K562 (cell line): ENCODE measurements around the gene OR2H2. TPM values are rescaled to one million over a fixed set of nuclear protein-coding genes. Genes with fewer than 3 reads are reported as not detected.

Experiments used
- CXXC5 ChIP-seq: fragments of 250-450 bp; sonication (Bioruptor Pico); IDR thresholded peaks from 2 replicates; pipeline ENCODE4 v1.8.0; 2022; ENCODE audit warnings: inconsistent platforms, mild to moderate bottlenecking, moderate library complexity
- E2F4 ChIP-seq: sonication (generic); formaldehyde crosslinking; IDR thresholded peaks from 2 replicates; pipeline ENCODE4 v1.8.0; 2022; ENCODE audit warnings: mild to moderate bottlenecking, low read depth, missing genetic modification reagents
- EHMT2 ChIP-seq: fragments of 450-650 bp; IDR thresholded peaks from 2 replicates; pipeline ENCODE4 v1.6.1; 2018; ENCODE audit warnings: antibody characterized with exemption
- ESRRA ChIP-seq: fragments of 450-650 bp; IDR thresholded peaks from 2 replicates; pipeline ENCODE4 v1.6.1; 2014; ENCODE audit warnings: low read depth, mild to moderate bottlenecking, moderate library complexity, borderline replicate concordance
- HDAC1 ChIP-seq, 2 experiments: fragments of 450-650 bp; IDR thresholded peaks; 2 replicates each; pipeline ENCODE4 v1.6.1; 2016 to 2017; ENCODE audit warnings: inconsistent platforms in 1 of 2, mild to moderate bottlenecking in 1 of 2, moderate library complexity in 1 of 2
- KAT7 ChIP-seq: sonication (generic); formaldehyde crosslinking; IDR thresholded peaks from 2 replicates; pipeline ENCODE4 v1.8.0; 2022; ENCODE audit warnings: missing genetic modification reagents, mild to moderate bottlenecking, borderline replicate concordance
- KLF13 ChIP-seq: fragments of 450-650 bp; IDR thresholded peaks from 2 replicates; pipeline ENCODE4 v1.6.1; 2016; ENCODE audit warnings: missing genetic modification characterization, low read depth, mild to moderate bottlenecking, missing compliant biosample characterization, moderate library complexity, borderline replicate concordance
- KLF16 ChIP-seq: IDR thresholded peaks from 2 replicates; pipeline ENCODE4 v1.6.1; 2016; ENCODE audit warnings: antibody characterized with exemption
- MCM2 ChIP-seq: fragments of 450-650 bp; IDR thresholded peaks from 2 replicates; pipeline ENCODE4 v1.6.1; 2017; ENCODE audit warnings: low read depth, mild to moderate bottlenecking
- MEF2A ChIP-seq: IDR thresholded peaks from 2 replicates; pipeline ENCODE4 v1.6.1; 2011; ENCODE audit warnings: low read depth, mild to moderate bottlenecking, low read length, moderate library complexity; ENCODE audit not compliant: control insufficient read depth
- NBN ChIP-seq: fragments of 450-650 bp; IDR thresholded peaks from 2 replicates; pipeline ENCODE4 v1.6.1; 2016; ENCODE audit warnings: low read depth, mild to moderate bottlenecking
- NCOA4 ChIP-seq: fragments of 450-650 bp; IDR thresholded peaks from 2 replicates; pipeline ENCODE4 v1.6.1; 2018; ENCODE audit warnings: mild to moderate bottlenecking; ENCODE audit not compliant: partially characterized antibody
- NCOR1 ChIP-seq: fragments of 450-650 bp; IDR thresholded peaks from 2 replicates; pipeline ENCODE4 v1.6.1; 2016; ENCODE audit warnings: mild to moderate bottlenecking, moderate library complexity
- PYGO2 ChIP-seq: fragments of 450-650 bp; IDR thresholded peaks from 2 replicates; pipeline ENCODE4 v1.6.1; 2016; ENCODE audit warnings: mild to moderate bottlenecking, missing genetic modification characterization, moderate library complexity, missing compliant biosample characterization
- RAD21 ChIP-seq, 2 experiments: fragments of 250-450 bp in 1 of 2; fragments of 450-650 bp in 1 of 2; sonication (Bioruptor Pico) in 1 of 2; formaldehyde crosslinking in 1 of 2; IDR thresholded peaks in 1 of 2; conservative IDR thresholded peaks in 1 of 2; 2 replicates each; pipeline versions ENCODE4 v1.4.0 to v1.8.0; 2020 to 2022; ENCODE audit warnings: mild to moderate bottlenecking in 2 of 2, moderate library complexity in 1 of 2
- RNF2 ChIP-seq: sonication (generic); IDR thresholded peaks from 2 replicates; pipeline ENCODE4 v1.6.1; 2016
- SMARCA4 ChIP-seq: fragments of 450-650 bp; IDR thresholded peaks from 2 replicates; pipeline ENCODE4 v1.6.1; 2016
- SNIP1 ChIP-seq: fragments of 450-650 bp; IDR thresholded peaks from 2 replicates; pipeline ENCODE4 v1.7.1; 2017; ENCODE audit warnings: low read depth, mild to moderate bottlenecking
- ZBTB7A ChIP-seq: IDR thresholded peaks from 2 replicates; pipeline ENCODE4 v1.6.1; 2011; ENCODE audit warnings: low read depth, mild to moderate bottlenecking, low read length, moderate library complexity, borderline replicate concordance; ENCODE audit not compliant: control insufficient read depth
- ZNF274 ChIP-seq: IDR thresholded peaks from 2 replicates; pipeline ENCODE4 v1.6.1; 2011; ENCODE audit warnings: low read depth, mild to moderate bottlenecking, low read length, moderate library complexity, borderline replicate concordance
- ZNF316 ChIP-seq: fragments of 450-650 bp; IDR thresholded peaks from 2 replicates; pipeline ENCODE4 v1.6.1; 2016
- ZNF584 ChIP-seq: fragments of 200-800 bp; sonication (Bioruptor generic); IDR thresholded peaks from 2 replicates; pipeline ENCODE4 v1.6.1; 2016; ENCODE audit warnings: low read depth, mild to moderate bottlenecking, missing genetic modification characterization, missing compliant biosample characterization
- ZNF699 ChIP-seq: fragments of 250-450 bp; sonication (Bioruptor Pico); IDR thresholded peaks from 2 replicates; pipeline ENCODE4 v1.8.0; 2021; ENCODE audit warnings: mild to moderate bottlenecking, moderate library complexity; ENCODE audit not compliant: insufficient replicate concordance
- polyA plus RNA-seq, 8 experiments: library from polyadenylated mRNA; depleted of rRNA in 4 of 8; stranded (reverse) in 5 of 8; unstranded in 3 of 8; fragments of >200 nt; fragmentation: Nextera tagmentation in 2 of 8; fragmentation: Illumina TruSeq in 1 of 8; extraction: Ambion mirVana in 2 of 8; extraction: Trizol in 1 of 8; gene quantifications; 2 replicates each; pipeline versions ENCODE4 v1.2.1 to v1.2.3, GENCODE V29; 2011 to 2014; ENCODE audit warnings: inconsistent platforms in 1 of 8, missing spikeins in 1 of 8
- total RNA-seq, 7 experiments: library from RNA; depleted of rRNA in 6 of 7; stranded (reverse); fragments of >200 nt in 6 of 7; fragmentation: Illumina TruSeq in 2 of 7; extraction: Trizol in 2 of 7; gene quantifications; 2 replicates each; pipeline versions ENCODE4 v1.2.1 to v1.2.3, GENCODE V29; 2011 to 2021; ENCODE audit warnings: low replicate concordance in 1 of 7
- TF ChIP-seq, protein P1 (sequence below): fragments of 450-650 bp; IDR thresholded peaks from one replicate; pipeline ENCODE4 v1.6.1; 2018; ENCODE audit warnings: mild to moderate bottlenecking, moderate library complexity; ENCODE audit not compliant: partially characterized antibody
- TF ChIP-seq, protein P2 (sequence below): sonication (generic); formaldehyde crosslinking; IDR thresholded peaks from 2 replicates; pipeline ENCODE4 v1.9.0; 2022; ENCODE audit warnings: mild to moderate bottlenecking, missing genetic modification reagents
- TF ChIP-seq, protein P3 (sequence below): fragments of 450-650 bp; formaldehyde crosslinking; IDR thresholded peaks from 2 replicates; pipeline ENCODE4 v1.4.0; 2020; ENCODE audit warnings: mild to moderate bottlenecking

OR2H2 gene
- total and polyA plus RNA-seq, 9 of the 15 experiments (the other 6 are each of a cell fraction or from before 2014, with no cell fraction given) = not detected

- TF ChIP-seq, protein P1, sequence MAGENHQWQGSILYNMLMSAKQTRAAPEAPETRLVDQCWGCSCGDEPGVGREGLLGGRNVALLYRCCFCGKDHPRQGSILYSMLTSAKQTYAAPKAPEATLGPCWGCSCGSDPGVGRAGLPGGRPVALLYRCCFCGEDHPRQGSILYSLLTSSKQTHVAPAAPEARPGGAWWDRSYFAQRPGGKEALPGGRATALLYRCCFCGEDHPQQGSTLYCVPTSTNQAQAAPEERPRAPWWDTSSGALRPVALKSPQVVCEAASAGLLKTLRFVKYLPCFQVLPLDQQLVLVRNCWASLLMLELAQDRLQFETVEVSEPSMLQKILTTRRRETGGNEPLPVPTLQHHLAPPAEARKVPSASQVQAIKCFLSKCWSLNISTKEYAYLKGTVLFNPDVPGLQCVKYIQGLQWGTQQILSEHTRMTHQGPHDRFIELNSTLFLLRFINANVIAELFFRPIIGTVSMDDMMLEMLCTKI = no peak
- TF ChIP-seq MCM2 (no peak), ZNF316 (peak; percentile 46), HDAC1 (IDR thresholded peaks at IDR 0.05) (peak; percentile 38 to 89; a peak in 2 of 4 replicates), CXXC5 (CRISPR knock-in tag) (peak; percentile 52; the same call in 1 of the 2 replicates), SMARCA4 (peak; percentile 59), ESRRA (peak; percentile 29; the same call in 1 of the 2 replicates), EHMT2 (peak; percentile 20; the same call in 1 of the 2 replicates), ZNF274 (no peak), RNF2 (no peak), ZBTB7A (peak; percentile 100), ZNF699 (CRISPR knock-in tag) (no peak), SNIP1 (peak; percentile 59; the same call in 1 of the 2 replicates), KLF13 (tag) (0 out of 2 replicates have a peak, but pooled peaks have one; percentile 16), NCOA4 (no peak), PYGO2 (tag) (no peak), NCOR1 (0 out of 2 replicates have a peak, but pooled peaks have one; percentile 29), KAT7 (CRISPR knock-in tag) (no peak), E2F4 (CRISPR knock-in tag) (0 out of 2 replicates have a peak, but pooled peaks have one; percentile 33), MEF2A (no peak), NBN (no peak; the same call in 1 of the 2 replicates), ZNF584 (no peak), KLF16 (peak; percentile 62), RAD21 (CRISPR knock-in tag; conservative IDR thresholded peaks at IDR 0.05 in 1 of 2, IDR thresholded peaks at IDR 0.05 in 1 of 2) (peak; percentile 38 to 61)
- TF ChIP-seq, protein P2, sequence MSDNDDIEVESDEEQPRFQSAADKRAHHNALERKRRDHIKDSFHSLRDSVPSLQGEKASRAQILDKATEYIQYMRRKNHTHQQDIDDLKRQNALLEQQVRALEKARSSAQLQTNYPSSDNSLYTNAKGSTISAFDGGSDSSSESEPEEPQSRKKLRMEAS (CRISPR knock-in tag) = peak; percentile 78
- TF ChIP-seq, protein P3, sequence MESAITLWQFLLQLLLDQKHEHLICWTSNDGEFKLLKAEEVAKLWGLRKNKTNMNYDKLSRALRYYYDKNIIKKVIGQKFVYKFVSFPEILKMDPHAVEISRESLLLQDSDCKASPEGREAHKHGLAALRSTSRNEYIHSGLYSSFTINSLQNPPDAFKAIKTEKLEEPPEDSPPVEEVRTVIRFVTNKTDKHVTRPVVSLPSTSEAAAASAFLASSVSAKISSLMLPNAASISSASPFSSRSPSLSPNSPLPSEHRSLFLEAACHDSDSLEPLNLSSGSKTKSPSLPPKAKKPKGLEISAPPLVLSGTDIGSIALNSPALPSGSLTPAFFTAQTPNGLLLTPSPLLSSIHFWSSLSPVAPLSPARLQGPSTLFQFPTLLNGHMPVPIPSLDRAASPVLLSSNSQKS (CRISPR knock-in tag) = no peak
These were observed 43.7 kb downstream of the OR2H2 start (continued) for GRCh38 chr6:29628419-29629281.
